AG09309 (cell line): ENCODE results near the gene GLS2.
"Not testable (repeated sequence)": the region's sequence is repeated elsewhere in the genome, so short reads cannot be mapped to it uniquely, and the experiment has no call there.

Source experiments
- DNase-seq: peaks from one replicate; pipeline ENCODE4 v3.0.0-alpha.2; 2010; ENCODE audit warnings: low read depth
- H3K4me3 ChIP-seq: 2 replicates; pipeline ENCODE4 v1.5.1; 2011; ENCODE audit warnings: mild to moderate bottlenecking, low read depth, low read length, moderate library complexity; ENCODE audit not compliant: control insufficient read depth
- CTCF ChIP-seq: IDR thresholded peaks from 2 replicates; pipeline ENCODE4 v1.5.1; 2011; ENCODE audit warnings: mild to moderate bottlenecking, low read depth, low read length, inconsistent platforms; ENCODE audit not compliant: insufficient read depth, control insufficient read depth; ENCODE audit errors: missing control alignments

The GLS2 gene

GRCh38 chr12:56457817-56458216 is 30.1 kb downstream of the GLS2 start:
- no peak overlapping the region for H3K4me3 ChIP-seq
- no peak for TF ChIP-seq CTCF
- no peak for DNase-seq

- no peak within 1 kb of the TSS for H3K4me3 ChIP-seq
- TF ChIP-seq CTCF: no peak
- no peak for DNase-seq
Measured at GRCh38 chr12:56454557-56454956, 33.4 kb downstream of the GLS2 start, which contains the start of gene MIP. TSS of gene MIP (minus strand) at chr12:56454657. CDS start at chr12:56454613, 44 bp downstream.

- no peak for TF ChIP-seq CTCF
- DNase-seq: no peak
Measured at GRCh38 chr12:56451147-56451546, 36.8 kb downstream of the GLS2 start.

GRCh38 chr12:56450241-56450640 is 37.7 kb downstream of the GLS2 start:
- H3K4me3 ChIP-seq: no peak overlapping the region
- TF ChIP-seq CTCF: no peak
- no peak for DNase-seq

More at GRCh38 chr12:56451147-56451546, 36.8 kb downstream of the GLS2 start:
- H3K4me3 ChIP-seq: no peak overlapping the region

- peak overlapping the region; percentile 89 for H3K4me3 ChIP-seq
- no peak for TF ChIP-seq CTCF
- no peak for DNase-seq
Measured at GRCh38 chr12:56449622-56449984, 38.4 kb downstream of the GLS2 start.

GRCh38 chr12:56448860-56449621 is 38.9 kb downstream of the GLS2 start, which contains the start of gene TIMELESS:
TSS of gene TIMELESS (minus strand) at chr12:56449426. CDS start at chr12:56434170, 15,256 bp downstream.
- no peak for DNase-seq
- no peak for TF ChIP-seq CTCF

GRCh38 chr12:56443208-56443607 is 44.8 kb downstream of the GLS2 start:
- DNase-seq, H3K4me3 ChIP-seq: not testable (repeated sequence)

More at GRCh38 chr12:56448860-56449621, 38.9 kb downstream of the GLS2 start, which contains the start of gene TIMELESS:
- peak within 1 kb of the TSS; percentile 89 for H3K4me3 ChIP-seq
